Liver (tissue), 9 donors: ENCODE data around the gene FGR. TPM values are rescaled to one million over a fixed set of nuclear protein-coding genes. Genes with fewer than 3 reads are reported as not detected.

Source experiments
- DNase-seq: peaks from one replicate; pipeline ENCODE4 v3.0.0-alpha.2; 2017; ENCODE audit warnings: low spot score
- H3K27ac ChIP-seq, 2 donors: one replicate each; pipeline ENCODE4 v1.7.0; 2013; ENCODE audit warnings: inconsistent platforms in 2 of 2, low read length in 2 of 2, control low read depth in 1 of 2, low read depth in 1 of 2, mild to moderate bottlenecking in 1 of 2
- H3K27me3 ChIP-seq, 4 donors: one replicate each; pipeline versions ENCODE4 v1.6.1 to v1.7.0; 2013; ENCODE audit warnings: low read length in 3 of 4, inconsistent platforms in 1 of 4, mild to moderate bottlenecking in 1 of 4, moderate library complexity in 1 of 4; ENCODE audit not compliant: control insufficient read depth in 4 of 4, insufficient read depth in 4 of 4
- H3K36me3 ChIP-seq, 4 donors: one replicate each; pipeline versions ENCODE4 v1.6.1 to v1.7.0; 2013; ENCODE audit warnings: low read length in 3 of 4, mild to moderate bottlenecking in 3 of 4, low read depth in 1 of 4, moderate library complexity in 1 of 4; ENCODE audit not compliant: control insufficient read depth in 4 of 4, insufficient read depth in 3 of 4
- H3K4me1 ChIP-seq, 4 donors: one replicate each; pipeline versions ENCODE4 v1.6.1 to v1.7.0; 2013; ENCODE audit warnings: low read length in 3 of 4, mild to moderate bottlenecking in 3 of 4, moderate library complexity in 1 of 4; ENCODE audit not compliant: control insufficient read depth in 4 of 4, insufficient read depth in 4 of 4
- H3K4me3 ChIP-seq, 3 donors: one replicate each; pipeline versions ENCODE4 v1.6.1 to v1.7.0; 2013; ENCODE audit warnings: low read length in 3 of 3, control low read depth in 1 of 3, low read depth in 1 of 3, mild to moderate bottlenecking in 1 of 3
- H3K9ac ChIP-seq, 2 donors: one replicate each; pipeline ENCODE4 v1.7.0; 2013; ENCODE audit warnings: low read length in 2 of 2, mild to moderate bottlenecking in 2 of 2, moderate library complexity in 2 of 2, control low read depth in 1 of 2, low read depth in 1 of 2
- H3K9me3 ChIP-seq, 4 donors: one replicate each; pipeline versions ENCODE4 v1.6.1 to v1.7.0; 2013; ENCODE audit warnings: low read length in 3 of 4; ENCODE audit not compliant: control insufficient read depth in 4 of 4
- ATF3 ChIP-seq: IDR thresholded peaks from 2 replicates; pipeline ENCODE4 v1.6.1; 2016; ENCODE audit warnings: antibody characterized with exemption
- CTCF ChIP-seq: fragments of 150-350 bp; IDR thresholded peaks from 2 replicates; pipeline ENCODE4 v1.5.1; 2017; ENCODE audit warnings: improper control_type of control experiment, low read depth, low read length; ENCODE audit not compliant: missing input control
- EGR1 ChIP-seq, 2 donors: IDR thresholded peaks; 2 replicates each; pipeline ENCODE4 v1.6.1; 2016 to 2018; ENCODE audit warnings: antibody characterized with exemption in 2 of 2, low read depth in 2 of 2
- FOXA1 ChIP-seq: IDR thresholded peaks from 2 replicates; pipeline ENCODE4 v1.6.1; 2016; ENCODE audit warnings: antibody characterized with exemption
- GABPA ChIP-seq, 2 donors: IDR thresholded peaks in 1 of 2; conservative IDR thresholded peaks in 1 of 2; 2 replicates each; pipeline ENCODE4 v1.6.1; 2016; ENCODE audit warnings: antibody characterized with exemption in 2 of 2, mild to moderate bottlenecking in 1 of 2, moderate library complexity in 1 of 2
- HNF4A ChIP-seq, 2 donors: conservative IDR thresholded peaks; 2 replicates each; pipeline ENCODE4 v1.6.1; 2016; ENCODE audit warnings: antibody characterized with exemption in 2 of 2, mild to moderate bottlenecking in 2 of 2
- HNF4G ChIP-seq: IDR thresholded peaks from 2 replicates; pipeline ENCODE4 v1.6.1; 2016; ENCODE audit warnings: antibody characterized with exemption
- JUND ChIP-seq, 2 donors: IDR thresholded peaks; 2 replicates each; pipeline ENCODE4 v1.6.1; 2016; ENCODE audit warnings: antibody characterized with exemption in 2 of 2
- NR2F2 ChIP-seq: IDR thresholded peaks from 2 replicates; pipeline ENCODE4 v1.6.1; 2016; ENCODE audit warnings: antibody characterized with exemption
- RAD21 ChIP-seq, 2 donors: IDR thresholded peaks; 2 replicates each; pipeline ENCODE4 v1.6.1; 2016; ENCODE audit warnings: antibody characterized with exemption in 2 of 2, mild to moderate bottlenecking in 2 of 2
- REST ChIP-seq: IDR thresholded peaks from 2 replicates; pipeline ENCODE4 v1.6.1; 2016; ENCODE audit warnings: antibody characterized with exemption, mild to moderate bottlenecking
- TAF1 ChIP-seq: conservative IDR thresholded peaks from 2 replicates; pipeline ENCODE4 v1.6.1; 2016; ENCODE audit warnings: antibody characterized with exemption, mild to moderate bottlenecking
- YY1 ChIP-seq: IDR thresholded peaks from 2 replicates; pipeline ENCODE4 v1.6.1; 2016; ENCODE audit warnings: antibody characterized with exemption, mild to moderate bottlenecking
- ZBTB33 ChIP-seq: IDR thresholded peaks from 2 replicates; pipeline ENCODE4 v1.6.1; 2016; ENCODE audit warnings: antibody characterized with exemption
- WGBS: extraction: QIAGEN DNeasy Blood & Tissue Kit; methylation state at CpG from one replicate; pipeline ENCODE4 v1.1.7; 2013; 5-methylcytosine and 5-hydroxymethylcytosine counted together
- polyA plus RNA-seq, 2 donors: library from polyadenylated mRNA; stranded (reverse) in 1 of 2; unstranded in 1 of 2; fragments of 200-250 nt in 1 of 2; fragments of >200 nt in 1 of 2; fragmentation: Nextera tagmentation in 1 of 2; extraction: Ambion mirVana in 1 of 2; gene quantifications; one replicate each; pipeline versions ENCODE4 v1.2.1 to v1.2.3, GENCODE V29; 2013 to 2015
- total RNA-seq, 2 donors: library from RNA; depleted of rRNA; stranded (reverse); fragments of >200 nt; gene quantifications; one replicate each; pipeline ENCODE4 v1.2.3, GENCODE V29; 2014
- donor health status: healthy.
- donor health status: healthy.
- donor health status: healthy.
- donor health status: healthy.
- donor health status: healthy.

Gene FGR
- total and polyA plus RNA-seq, 4 donors = 2.8 to 20.2 (median 6.2) TPM

- peaks cover 0 to 3% (median 0%) of the 10 kb centered on the region in 4 donors for H3K27me3 ChIP-seq
- H3K9me3 ChIP-seq = no peaks in the 10 kb centered on the region
- H3K4me1 ChIP-seq = no peaks in the 10 kb centered on the region
- no peak overlapping the region for H3K4me3 ChIP-seq
- DNase-seq = no peak
- TF ChIP-seq GABPA (IDR thresholded peaks at IDR 0.05 in 1 of 2, conservative IDR thresholded peaks at IDR 0.05 in 1 of 2) (no peak), EGR1 (IDR thresholded peaks at IDR 0.05; ENCODE audit: low read depth in 2 of 2) (no peak), YY1 (no peak), REST (no peak), ZBTB33 (no peak), HNF4A (conservative IDR thresholded peaks at IDR 0.05) (no peak), JUND (IDR thresholded peaks at IDR 0.05) (no peak), HNF4G (no peak), NR2F2 (no peak), FOXA1 (no peak), RAD21 (IDR thresholded peaks at IDR 0.05) (no peak), ATF3 (no peak)
- no peak overlapping the region for H3K9ac ChIP-seq
- 85% methylated on average over 16 of the region's 16 CpGs for WGBS
- no peak overlapping the region for H3K27ac ChIP-seq
- H3K36me3 ChIP-seq = no peaks in the 10 kb centered on the region
These were observed 20.9 kb downstream of the FGR start for GRCh38 chr1:27614043-27614624.

GRCh38 chr1:27612718-27613117 lies 22.3 kb downstream of the FGR start:
- WGBS = 91% methylated on average over 12 of the region's 12 CpGs
- H3K9me3 ChIP-seq = no peaks in the 10 kb centered on the region
- H3K4me1 ChIP-seq = no peaks in the 10 kb centered on the region
- H3K27me3 ChIP-seq = peaks cover 0 to 3% (median 0%) of the 10 kb centered on the region in 4 donors
- H3K4me3 ChIP-seq = no peak overlapping the region
- no peak for DNase-seq
- no peaks in the 10 kb centered on the region for H3K36me3 ChIP-seq
- no peak overlapping the region for H3K9ac ChIP-seq
- no peak overlapping the region for H3K27ac ChIP-seq
- TF ChIP-seq JUND (IDR thresholded peaks at IDR 0.05) (no peak), TAF1 (no peak), NR2F2 (no peak), EGR1 (IDR thresholded peaks at IDR 0.05; ENCODE audit: low read depth in 2 of 2) (no peak), ATF3 (no peak), HNF4G (no peak), HNF4A (conservative IDR thresholded peaks at IDR 0.05) (no peak), YY1 (no peak), CTCF (no peak)
